ENCODE measurements around the gene FBXW8.

FBXW8 gene

DNA sequence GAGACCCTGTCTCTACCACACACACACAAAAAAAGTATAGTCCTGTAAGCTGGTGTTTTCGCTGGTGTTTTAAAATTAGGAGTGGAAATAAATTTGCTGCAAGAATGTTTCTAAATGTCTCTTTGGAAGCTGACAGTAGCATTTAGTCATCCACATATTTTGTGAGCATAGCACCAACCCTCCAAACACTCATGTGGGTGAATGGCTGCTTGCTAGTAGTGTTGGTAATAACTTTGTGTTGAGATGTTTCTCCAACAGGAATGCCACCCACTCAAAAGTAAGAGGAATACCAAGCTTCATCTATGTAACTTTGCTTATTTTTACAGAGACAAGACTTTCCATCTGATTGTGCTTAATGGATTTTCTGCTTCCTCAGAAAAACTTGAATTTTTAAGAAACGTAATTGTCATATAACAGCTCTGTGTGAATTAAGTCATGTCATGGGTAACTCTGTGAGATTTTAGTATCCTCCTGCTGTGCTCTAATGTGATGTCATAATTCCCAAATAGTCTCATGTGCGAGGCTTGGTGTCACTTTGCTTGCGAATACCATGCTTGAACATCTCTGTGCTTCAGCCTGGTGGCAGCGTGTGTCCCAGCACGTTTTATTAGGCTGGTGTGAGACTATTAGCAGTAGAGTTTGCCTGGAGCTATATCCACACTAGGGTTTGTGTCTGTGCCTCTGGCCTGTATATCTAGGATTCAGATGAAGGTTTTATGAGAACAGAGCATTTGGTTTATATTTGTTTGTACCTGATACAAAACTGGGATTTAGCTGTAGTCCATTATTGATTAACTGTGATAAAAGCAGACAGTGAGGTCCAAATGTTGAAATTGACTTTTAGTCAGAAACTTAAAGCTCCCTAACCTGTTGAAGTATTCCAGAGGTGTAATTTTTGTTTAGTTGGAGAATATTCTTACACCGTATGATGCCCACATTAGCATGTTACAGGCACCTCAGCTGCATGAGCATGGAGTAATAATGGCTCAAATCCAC, 80.5 kb downstream of the FBXW8 start:
- DNase-seq (ENCODE audit: low read depth): no peak

DNA sequence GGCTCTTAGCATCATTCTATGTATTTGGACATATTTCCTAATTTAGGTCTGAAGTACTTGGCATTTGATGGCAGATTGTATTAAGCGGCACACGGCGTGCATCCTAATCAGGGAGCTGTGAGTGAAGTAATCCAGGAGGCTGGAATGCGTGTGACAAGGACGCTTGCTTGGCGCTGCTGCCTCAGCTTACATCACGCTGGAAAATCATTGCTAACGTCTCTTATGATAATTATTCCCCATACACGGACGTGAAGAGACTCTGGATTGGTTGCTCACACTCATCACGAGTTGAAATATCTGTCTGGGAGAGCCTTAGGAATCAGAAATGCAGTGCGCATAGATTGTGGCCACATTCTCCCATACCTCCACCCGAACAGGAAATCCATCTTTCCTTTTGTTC, 85.3 kb downstream of the FBXW8 start:
- DNase-seq (ENCODE audit: low read depth): no peak

DNA sequence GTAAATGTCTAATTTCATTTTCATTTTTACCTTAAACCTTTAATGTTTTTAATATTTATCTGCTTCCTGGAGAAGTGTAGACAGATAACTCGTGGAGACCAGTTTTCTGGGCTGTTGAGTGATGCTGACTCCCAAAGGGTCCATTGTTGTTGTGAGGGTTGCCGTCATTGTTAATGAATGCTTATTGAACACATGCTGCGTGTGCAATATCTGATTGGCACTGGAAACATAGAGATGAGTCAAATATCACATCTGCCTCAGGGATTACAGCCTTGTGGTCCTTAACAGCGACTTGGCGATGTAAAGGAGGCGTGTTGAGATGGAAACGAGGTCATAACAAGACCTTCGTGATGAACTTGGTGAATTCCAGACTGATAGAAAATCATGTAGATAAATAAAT, 85.9 kb downstream of the FBXW8 start:
- no peak for DNase-seq (ENCODE audit: low read depth)

DNA sequence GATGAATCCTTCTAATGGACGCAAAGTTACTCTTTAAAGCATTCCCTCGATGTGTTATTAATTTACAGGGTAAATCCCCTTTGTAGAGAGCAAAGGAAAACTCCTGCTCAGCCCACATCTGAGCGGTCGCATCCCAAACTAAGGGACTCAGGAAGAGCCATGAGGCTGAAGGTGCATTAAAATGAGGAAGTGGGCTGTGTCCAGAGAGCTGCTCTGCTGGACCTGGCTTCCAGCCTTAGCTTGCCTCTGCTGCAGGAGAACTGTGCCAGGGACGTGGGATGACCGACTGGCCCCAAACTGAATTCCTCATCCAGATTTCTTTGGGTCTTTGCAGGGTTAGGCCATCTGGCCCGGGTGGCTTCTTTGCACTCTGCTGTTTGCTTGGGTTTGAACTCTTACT, 88.3 kb downstream of the FBXW8 start:
- DNase-seq (ENCODE audit: low read depth): no peak

DNA sequence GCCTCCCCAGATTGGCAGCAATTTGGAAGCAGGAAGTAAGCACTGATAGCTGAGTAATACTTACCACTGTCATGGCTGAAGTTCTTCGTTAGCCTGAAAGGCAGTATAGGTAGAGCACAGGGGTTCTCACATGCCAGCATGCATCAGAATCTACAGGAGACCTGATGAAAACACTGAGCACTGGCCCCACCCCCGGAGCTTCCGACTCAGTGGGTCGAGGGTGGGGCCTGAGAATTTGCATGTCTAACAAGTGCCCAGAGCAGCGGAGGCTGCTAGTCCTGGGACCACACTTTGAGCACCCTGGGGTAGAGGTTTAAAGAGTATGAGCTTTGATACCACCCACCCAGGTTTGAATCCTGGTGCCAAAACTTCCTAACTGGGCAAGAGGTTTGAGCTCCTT, 89.6 kb downstream of the FBXW8 start:
- DNase-seq (ENCODE audit: low read depth): no peak

DNA sequence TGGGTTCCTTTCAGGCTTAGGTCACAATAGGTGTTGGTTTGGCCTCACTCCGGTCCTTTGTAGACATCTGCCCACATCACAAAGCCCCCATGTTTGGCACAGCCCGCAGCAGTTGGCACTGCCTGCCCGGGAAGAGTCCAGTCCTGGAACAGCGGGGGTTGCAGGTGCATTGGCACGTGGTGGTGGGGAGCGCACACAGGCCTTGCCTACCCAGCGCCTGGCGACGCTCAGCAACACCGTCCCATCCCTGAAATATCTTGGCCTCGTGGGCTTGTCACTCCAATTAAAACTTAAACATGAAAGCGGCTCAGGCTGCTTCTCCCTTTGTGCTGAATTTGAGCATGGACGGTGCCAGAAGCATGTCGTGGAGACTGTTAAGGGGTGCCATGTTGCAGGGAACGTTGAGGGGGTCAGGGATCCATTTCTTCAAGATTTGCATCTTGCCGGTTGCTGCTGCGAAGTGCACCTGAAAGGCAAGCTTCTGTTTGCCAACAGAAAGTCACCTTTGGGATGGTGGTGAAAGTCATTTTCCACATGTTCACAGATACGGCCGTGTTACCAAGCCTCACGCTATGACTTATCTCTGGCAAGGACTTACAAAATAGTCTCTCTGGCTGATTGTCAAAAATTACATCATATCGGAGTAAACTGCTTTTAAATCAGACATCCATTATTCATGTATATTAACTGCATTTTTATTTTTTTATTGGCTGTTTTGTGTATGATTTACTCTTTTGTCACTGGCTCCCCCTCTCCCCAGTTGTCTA, 91.5 kb downstream of the FBXW8 start:
- DNase-seq (ENCODE audit: low read depth): no peak

DNA sequence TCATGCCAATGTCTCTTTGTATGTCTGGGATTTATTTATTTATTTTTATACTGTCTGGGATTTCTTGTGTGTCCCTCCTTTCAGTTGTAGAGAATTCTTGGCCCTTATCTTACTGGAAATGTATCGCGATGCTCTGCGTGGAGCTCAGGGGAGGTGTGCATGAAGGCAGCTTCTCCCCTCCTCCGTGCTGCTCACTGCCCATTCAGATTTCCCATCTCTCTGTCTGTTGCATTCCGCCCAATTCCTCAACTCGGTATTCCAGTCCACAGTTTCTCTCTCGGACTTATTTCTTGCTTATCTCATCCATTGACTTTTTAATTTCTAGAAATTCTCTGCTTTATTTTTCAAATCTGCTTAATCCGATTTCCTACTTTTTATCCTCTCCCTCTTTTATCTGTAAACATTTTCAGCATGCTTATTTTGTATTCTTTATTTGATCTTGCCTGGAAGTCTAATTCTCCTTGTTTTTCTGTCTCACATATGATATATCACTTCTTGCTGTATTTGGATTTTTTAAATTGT, 93.2 kb downstream of the FBXW8 start:
- no peak for DNase-seq (ENCODE audit: low read depth)

DNA sequence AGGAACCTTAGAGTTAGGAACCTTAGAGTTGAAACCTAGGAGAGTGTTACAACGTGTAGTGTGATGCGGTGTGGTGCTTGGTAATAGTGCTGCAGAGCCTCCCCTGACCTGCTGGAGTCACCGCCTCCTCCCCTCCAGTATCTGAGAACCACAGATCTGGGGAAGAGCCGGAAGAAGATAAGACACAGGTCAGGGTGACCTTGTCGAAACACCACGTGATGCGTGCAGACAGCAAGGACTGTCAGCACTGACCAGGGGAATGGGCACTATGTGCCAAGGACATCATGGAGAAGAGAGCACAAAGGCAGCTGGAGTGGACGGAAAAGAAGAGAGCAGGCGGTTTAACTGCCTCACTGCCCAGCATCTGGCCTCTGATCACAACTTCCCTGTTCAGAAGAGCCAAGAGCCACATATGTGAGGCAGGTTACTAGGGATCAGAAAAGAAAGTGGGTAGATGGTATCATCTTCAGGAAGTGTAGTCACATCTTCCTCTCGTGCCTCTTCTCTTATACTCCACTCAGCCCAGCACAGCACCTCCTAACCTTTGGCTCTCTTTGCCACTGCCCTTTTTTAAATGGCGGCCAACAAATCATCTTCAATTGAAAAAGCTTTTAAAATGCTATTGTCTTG, 94.8 kb downstream of the FBXW8 start:
- no peak for DNase-seq (ENCODE audit: low read depth)

DNA sequence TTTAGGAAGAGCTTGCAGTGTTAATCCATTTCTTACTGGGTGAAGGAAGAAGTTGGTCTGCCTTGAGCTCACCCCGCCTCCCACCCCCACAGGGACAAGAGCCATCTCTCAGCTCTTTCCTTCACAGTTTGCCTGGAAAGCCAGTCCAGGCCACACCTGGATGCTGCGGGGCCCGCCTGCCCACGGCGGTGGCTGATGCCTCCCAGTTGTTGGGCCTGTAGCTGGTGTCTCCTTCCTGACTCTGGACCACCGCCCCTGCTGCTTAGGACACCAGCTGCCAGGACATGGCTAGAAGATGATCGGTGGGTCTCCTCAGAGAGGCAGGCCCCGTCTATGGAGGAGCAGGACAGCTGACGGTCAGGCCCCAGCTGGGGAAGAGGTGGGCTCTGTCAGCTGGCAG, 95.6 kb downstream of the FBXW8 start:
- DNase-seq (ENCODE audit: low read depth): no peak

DNA sequence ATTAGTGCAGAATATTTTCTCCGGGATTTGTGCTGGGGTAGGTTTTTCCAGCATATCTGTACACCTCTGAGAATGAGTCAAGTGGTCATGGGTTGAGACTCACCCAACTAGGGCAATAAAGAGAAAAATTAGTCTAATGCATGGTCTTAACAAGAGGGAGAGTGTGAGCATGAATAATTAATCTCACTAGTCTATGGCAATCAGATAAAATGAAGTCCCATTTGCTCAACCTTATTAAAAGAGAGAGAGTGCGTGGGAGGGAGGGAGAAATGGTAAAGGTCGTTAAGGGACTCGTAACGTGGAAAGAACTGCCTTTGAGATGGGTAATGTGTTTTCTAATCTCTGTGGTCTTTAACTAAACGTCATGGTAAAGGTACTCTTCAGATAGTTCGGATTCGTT, 96.8 kb downstream of the FBXW8 start:
- no peak for DNase-seq (ENCODE audit: low read depth)

DNA sequence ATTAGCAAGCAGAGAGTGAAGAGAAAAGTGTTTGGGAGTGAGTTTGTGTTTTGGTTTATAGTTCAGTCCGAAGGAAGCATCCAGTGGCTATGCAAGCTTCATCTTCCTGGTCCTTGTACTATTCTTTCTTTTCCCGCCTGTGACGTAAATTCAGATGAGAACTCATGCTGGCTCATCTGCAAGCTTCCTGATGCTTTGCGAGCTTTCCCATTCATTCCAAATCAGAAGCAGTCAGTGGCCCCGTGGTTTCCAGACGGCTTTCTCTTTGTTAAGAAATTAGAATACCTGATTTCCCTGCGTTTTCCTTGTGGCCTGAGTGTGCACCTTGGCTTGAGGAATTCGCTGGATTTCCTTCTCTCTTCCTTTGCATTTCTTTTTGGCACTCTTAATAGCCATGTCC, 99.0 kb downstream of the FBXW8 start:
- DNase-seq (ENCODE audit: low read depth): no peak

DNA sequence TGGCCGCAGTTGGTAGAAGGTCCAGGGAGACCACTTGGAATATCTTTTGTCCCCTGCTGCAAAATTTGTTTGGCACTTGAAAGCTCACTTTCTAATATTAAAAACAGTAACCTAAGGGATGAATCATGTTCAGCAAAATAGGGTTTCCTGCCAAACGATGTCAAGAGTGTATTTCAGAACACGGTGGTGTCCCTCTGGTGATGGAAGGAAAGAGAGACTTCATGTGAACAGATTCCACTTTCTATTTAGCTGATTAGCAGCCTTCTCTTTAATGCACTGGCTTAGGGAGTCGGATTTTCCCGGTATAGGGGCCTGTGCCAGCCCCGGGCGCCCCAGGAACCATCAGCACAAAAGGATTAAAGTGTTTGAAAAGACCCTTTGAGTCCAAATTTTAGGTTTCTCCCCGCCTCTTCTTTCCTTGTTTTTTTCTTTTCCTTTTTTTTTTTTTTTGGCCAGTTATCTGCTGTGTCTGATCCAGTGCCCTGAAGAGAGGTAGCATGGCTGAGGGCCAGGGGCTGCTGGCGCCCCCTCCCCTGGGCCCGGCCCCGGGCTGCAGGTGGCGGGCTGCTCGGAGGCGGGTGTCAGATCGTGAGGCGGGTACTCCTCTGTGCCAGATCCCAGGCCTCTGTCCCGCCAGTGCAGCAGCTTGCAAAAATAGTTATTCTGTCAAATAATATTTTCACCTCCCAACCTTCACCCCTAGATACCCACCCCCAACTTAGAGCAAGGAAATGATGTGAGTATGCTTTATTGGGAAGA, 100.1 kb downstream of the FBXW8 start:
- DNase-seq (ENCODE audit: low read depth): no peak

DNA sequence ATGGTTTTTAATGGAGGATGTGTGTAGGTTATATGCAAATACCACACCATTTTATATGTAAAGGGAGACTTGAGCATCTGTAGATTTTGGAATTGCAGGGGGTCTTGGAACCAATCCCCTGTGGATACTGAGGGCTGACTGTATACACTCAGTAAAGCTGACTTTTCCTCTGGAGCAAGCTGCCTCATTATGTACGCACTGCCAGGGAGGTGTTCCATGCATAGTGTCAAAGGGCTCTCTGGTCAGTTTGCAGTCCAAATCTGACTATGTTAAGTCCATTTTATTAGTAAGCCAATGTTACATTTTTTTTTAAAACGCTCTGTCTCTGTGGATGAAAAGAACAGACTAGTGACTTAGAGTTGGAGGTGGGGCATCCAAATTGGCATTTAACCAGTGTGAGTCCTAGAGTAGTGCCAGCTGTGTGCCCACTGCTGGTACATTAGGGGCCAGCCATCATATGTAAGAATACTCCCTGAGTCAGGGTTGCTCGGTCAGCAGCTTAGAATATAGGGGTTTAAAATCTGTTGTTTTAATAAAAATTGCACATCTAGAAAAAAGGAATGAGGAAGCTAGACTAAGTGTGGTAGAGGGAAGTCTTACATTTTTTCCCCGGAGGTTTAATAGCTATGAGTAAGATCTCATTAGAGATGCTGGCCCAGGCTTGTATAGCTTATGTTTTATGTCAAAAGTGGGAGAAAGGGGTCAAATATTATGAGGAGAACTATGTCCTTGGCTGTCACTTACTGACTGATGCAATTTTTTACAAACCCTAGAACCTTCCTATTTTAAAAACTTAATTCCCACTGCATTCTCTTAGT, 101.4 kb downstream of the FBXW8 start:
- no peak for DNase-seq (ENCODE audit: low read depth)

DNA sequence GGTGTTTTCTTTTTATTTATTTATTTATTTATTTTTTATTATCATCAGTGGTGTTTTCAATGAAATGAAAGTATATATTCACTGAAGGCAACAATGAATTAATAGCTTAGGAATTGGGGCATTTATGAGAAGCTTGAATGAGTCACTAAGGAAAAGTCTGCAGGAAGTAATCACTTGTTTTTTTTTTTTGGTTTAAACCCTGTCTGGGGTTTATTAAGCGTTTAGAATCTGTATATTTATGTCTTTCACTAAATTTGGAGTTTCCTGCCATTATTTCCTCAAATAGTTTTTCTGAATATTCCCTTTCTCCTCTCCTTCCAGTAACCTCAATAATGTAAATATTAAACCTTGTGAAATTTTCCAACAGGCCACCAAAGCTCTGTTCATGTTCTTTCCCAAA, 103.0 kb downstream of the FBXW8 start:
- no peak for DNase-seq (ENCODE audit: low read depth)

DNA sequence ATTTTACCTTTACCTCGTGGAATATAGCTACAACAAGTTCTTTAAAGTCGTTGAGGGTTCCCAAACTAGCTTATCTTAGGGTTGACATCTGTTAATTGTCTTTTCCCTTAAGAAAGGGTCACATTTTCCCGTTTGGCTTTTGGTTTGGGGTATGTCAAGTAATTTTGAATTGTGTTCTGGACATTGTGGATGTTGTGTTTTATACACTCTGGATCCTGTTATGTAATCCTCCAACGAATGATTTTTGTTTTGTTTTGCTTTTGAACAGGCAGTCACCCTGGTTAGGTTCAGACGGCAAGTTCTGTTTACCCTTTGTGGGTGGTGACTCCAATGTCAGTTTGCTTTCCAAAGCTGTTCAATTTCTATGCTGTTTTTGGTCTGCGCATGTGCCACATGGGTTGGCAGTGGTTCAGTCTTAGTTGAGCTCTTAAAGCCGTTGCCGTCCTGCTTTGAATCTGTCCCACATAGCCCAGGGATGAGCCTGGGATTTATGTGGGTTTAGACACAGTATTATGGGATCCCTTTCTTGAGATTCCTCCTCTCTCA, 103.7 kb downstream of the FBXW8 start:
- no peak for DNase-seq (ENCODE audit: low read depth)

DNA sequence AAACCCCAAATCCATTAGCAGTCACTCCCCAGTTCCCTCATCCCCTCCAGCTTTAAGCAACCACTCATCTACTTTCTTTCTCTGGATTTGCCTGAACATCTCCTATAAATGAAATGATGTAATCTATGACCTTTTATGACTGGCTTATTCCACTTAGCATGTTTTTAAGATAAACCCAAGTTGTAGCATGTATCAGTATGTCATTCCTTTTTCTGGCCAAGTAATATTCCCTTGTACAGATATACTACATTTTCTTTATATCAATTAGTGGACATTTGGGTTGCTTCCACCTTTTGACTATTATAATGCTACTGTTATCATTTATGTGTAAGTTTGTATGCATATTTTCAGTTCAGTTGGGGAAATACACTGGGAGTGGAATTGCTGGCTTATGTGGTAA, 105.1 kb downstream of the FBXW8 start:
- DNase-seq (ENCODE audit: low read depth): no peak

DNA sequence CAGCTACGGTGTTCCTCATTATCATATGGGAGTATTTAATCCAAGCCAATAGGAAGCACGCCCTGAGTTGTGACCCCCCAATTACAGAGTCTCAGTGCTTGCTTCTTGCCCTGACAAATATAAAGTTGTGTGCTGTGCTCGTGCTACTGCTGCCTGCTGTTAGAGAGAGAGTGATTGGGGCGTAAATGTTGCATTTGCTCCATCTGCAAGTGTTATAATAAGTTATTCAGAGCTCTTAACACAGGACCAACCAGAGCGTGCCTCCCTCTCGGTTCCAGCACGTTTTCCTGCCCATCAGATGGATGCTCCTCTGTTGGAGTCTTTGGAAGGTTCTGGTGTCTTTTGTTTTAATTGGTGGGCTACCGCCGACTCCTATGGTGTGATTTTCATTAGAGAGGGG, 107.1 kb downstream of the FBXW8 start:
- DNase-seq (ENCODE audit: low read depth): no peak

DNA sequence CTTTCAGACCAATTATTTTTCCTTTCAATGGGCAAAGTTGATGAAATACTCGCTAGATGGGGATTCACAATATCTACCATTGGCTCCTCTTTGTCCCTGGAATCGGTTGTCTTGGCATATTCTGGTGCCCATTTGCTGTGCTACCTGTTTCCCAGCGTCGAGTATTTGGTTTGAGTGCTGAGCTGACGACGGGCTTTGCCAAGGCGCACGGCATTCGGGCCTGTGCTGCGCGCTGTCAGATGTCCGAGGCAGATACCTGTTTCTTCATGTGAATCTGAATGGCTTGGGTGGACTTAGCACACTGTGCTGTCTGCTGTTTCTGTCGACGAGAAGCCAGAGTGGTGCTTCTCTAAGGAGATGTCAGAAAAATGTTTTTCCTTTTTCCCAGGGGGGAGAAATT, 107.5 kb downstream of the FBXW8 start:
- no peak for DNase-seq (ENCODE audit: low read depth)

DNA sequence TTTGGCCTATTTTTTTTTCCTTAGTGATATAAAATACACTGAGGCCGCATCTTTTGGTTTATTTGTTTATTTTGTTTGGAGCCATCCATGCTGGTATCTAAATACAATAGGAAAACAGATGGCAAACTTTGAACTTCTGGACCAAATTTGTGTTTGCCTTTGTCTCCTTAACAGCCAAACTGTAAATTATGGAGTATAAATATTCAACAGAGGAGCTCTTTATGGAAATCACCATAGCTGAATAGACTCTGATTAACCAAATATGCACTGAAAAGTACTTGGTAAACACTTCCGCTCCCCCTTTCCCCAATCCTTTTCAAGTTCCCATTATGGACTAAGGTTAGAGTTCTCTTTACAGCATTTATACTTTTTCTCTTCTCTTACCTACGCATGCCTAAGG, 107.9 kb downstream of the FBXW8 start:
- DNase-seq (ENCODE audit: low read depth): no peak

DNA sequence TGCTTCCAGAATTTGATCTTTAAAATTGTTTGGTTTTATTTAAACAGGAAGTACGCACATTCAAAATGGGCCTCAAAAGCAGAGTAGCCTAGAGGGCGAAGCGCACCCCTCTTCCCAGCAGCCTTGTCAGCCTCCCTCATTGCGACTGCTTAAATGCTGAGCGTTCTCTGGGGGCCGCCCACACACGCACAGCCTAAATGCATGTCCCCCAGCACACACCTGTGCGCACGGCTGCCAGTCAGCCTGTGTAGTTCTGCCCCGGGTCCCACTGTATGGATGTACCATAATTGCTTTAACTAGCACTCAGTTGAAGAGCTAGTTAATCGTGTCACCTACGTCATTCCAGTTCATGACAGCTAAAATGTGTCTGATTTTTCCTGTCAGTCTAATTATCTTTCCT, 109.1 kb downstream of the FBXW8 start:
- no peak for DNase-seq (ENCODE audit: low read depth)
